Measurements from ENCODE around the gene ARSK.

Gene ARSK

DNA sequence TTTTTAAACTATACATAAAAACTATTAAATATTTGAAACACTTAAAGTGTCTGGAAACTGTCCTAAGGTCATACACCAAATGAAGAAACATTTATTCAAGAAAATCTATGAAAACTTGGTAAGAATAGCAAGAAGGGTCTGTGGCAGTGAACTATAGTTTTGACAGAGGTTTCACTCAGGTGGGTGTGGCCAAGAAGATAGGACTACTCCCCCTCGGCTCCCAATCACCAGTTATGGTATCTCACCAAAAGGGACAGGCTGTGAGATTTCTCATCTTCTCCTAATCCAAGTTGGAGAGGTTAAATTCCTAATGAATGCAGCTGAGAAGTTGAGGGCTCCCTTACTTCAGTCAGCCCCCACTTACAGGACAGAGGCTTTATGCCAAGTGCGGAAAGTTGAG, 2.9 kb downstream of the ARSK start:
- no peak for DNase-seq (ENCODE audit: low spot score)
- TF ChIP-seq, protein P1, sequence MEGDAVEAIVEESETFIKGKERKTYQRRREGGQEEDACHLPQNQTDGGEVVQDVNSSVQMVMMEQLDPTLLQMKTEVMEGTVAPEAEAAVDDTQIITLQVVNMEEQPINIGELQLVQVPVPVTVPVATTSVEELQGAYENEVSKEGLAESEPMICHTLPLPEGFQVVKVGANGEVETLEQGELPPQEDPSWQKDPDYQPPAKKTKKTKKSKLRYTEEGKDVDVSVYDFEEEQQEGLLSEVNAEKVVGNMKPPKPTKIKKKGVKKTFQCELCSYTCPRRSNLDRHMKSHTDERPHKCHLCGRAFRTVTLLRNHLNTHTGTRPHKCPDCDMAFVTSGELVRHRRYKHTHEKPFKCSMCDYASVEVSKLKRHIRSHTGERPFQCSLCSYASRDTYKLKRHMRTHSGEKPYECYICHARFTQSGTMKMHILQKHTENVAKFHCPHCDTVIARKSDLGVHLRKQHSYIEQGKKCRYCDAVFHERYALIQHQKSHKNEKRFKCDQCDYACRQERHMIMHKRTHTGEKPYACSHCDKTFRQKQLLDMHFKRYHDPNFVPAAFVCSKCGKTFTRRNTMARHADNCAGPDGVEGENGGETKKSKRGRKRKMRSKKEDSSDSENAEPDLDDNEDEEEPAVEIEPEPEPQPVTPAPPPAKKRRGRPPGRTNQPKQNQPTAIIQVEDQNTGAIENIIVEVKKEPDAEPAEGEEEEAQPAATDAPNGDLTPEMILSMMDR (IDR thresholded peaks at IDR 0.05; ENCODE audit: borderline replicate concordance, control extremely low read depth, extremely low read depth, insufficient read depth, missing control alignments): no peak
- in situ Hi-C loops (cut with MboI; ENCODE audit: low sequenced_read_pairs, unreplicated experiment): no loop called here

DNA sequence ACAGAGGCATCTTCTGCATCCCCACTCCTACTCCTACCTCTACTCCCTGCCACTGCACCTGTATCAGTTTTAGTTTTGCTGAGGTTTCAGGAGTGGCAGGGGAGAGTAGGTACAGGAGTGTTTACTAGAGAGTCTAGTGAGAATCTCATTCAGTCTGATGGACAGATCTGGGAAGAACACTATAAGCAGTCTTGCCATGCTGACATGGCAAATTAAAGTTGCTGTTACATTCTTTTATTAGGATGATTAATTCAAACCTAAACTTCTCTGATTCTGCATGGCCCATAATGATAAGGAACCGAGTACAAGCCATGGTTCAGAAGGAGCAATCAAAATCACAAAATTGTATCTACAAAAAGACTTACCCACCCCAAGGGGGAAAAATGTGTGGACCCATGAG, 7.4 kb downstream of the ARSK start:
- DNase-seq (ENCODE audit: low spot score): no peak
- in situ Hi-C loops (cut with MboI; ENCODE audit: low sequenced_read_pairs, unreplicated experiment): no loop called here
- TF ChIP-seq, protein P1 (IDR thresholded peaks at IDR 0.05; ENCODE audit: borderline replicate concordance, control extremely low read depth, extremely low read depth, insufficient read depth, missing control alignments): no peak

DNA sequence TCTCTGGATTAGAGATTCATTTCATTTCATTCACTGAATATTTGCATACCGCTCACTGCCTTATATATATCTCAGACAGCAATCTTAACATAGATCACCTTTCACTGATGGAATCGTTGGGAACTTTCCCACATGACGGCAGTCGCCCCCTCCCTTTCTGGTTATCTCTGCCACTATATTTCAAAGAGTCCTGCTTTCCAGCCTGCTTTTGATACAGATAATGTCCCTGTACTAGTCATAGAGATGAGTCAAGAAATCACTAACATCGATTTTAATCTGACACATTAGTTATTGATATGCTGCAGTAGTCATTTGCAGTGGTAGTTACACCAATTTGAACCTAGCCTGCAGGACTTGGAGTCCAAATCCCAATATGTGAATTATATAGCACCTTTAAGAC, 8.5 kb downstream of the ARSK start:
- no peak for DNase-seq (ENCODE audit: low spot score)
- in situ Hi-C loops (cut with MboI; ENCODE audit: low sequenced_read_pairs, unreplicated experiment): no loop called here
- TF ChIP-seq, protein P1 (IDR thresholded peaks at IDR 0.05; ENCODE audit: borderline replicate concordance, control extremely low read depth, extremely low read depth, insufficient read depth, missing control alignments): no peak

DNA sequence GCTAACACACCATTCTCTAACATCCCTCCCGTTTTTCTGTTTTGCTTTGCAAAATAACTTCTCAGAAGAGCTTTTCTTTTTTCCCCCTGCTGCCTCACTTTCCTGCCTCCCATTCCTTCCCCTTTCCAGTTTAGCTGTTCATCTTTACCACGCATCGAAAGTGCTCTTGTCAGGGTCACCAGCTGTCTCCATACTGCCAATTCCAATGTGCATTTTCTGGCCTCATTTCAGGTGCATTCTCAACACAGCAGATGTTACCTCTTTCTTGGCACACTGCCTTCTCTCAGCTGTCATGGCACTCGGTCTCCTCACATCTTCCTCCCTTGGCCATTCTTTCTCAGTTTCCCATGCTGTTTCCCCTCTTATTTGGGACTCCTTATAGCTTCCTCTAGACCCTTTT, 9.5 kb downstream of the ARSK start:
- in situ Hi-C loops (cut with MboI; ENCODE audit: low sequenced_read_pairs, unreplicated experiment): no loop called here
- TF ChIP-seq, protein P1 (IDR thresholded peaks at IDR 0.05; ENCODE audit: borderline replicate concordance, control extremely low read depth, extremely low read depth, insufficient read depth, missing control alignments): no peak
- DNase-seq (ENCODE audit: low spot score): no peak

DNA sequence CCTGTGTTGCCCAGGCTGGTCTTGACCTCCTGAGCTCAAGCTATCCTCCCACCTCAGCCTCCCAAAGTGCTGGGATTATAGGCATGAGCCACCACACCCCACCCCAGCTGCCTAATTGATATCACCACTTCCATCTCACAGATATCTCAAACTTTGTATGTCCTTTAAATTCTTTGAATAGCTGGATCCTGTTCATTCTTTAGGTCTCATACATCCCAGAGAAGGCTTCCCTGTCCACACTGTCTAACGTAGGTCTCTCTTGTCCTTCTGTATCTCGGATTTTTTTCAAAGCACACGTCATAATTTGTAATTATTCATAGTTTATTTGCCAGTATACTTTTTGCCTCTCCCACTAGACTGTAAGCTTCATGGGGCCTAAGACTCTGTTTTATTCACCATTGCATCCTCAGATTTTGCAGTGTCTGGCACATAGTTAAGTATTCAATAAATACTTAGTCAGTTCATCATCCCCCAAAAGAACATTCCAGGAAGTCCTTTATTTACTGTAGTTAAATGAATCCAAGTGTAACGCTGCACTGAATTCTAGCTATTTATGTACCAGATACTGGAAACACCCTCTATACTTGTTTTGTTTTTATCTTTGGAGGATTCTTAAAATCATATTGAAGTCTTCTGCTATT, 10.5 kb downstream of the ARSK start:
- DNase-seq (ENCODE audit: low spot score): no peak
- in situ Hi-C loops (cut with MboI; ENCODE audit: low sequenced_read_pairs, unreplicated experiment): no loop called here
- TF ChIP-seq, protein P1 (IDR thresholded peaks at IDR 0.05; ENCODE audit: borderline replicate concordance, control extremely low read depth, extremely low read depth, insufficient read depth, missing control alignments): no peak

DNA sequence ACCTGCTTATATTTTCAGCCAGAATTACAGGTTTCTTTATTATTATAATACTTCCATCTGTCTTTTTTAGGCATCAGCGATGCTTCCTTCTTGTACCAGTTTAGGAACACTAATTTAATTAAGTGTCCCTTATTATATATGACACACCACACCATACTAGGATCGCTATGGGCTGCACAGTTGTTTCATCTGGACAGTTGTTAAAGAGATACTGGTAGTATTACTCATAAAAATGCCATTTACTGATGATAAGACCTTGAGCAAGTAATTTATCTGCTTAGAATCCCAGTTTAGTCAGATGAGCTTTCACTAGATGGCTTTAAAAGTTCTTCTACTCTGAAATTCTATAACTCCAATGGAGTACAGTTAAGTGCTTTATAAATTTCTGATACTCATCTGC, 17.1 kb downstream of the ARSK start:
- TF ChIP-seq, protein P1 (IDR thresholded peaks at IDR 0.05; ENCODE audit: borderline replicate concordance, control extremely low read depth, extremely low read depth, insufficient read depth, missing control alignments): no peak
- no peak for DNase-seq (ENCODE audit: low spot score)
- in situ Hi-C loops (cut with MboI; ENCODE audit: low sequenced_read_pairs, unreplicated experiment): no loop called here
